Loucy (cell line): Measurements from ENCODE around the gene NCAPH2.

Experiments
- H2AFZ ChIP-seq: fragments of 200-600 bp; sonication (generic); 2 replicates; pipeline ENCODE4 v1.6.0; 2016; ENCODE audit warnings: antibody characterized with exemption, mild to moderate bottlenecking, low read length, moderate library complexity
- H3F3A ChIP-seq: fragments of 200-600 bp; 2 replicates; pipeline ENCODE4 v1.6.0; 2016; ENCODE audit warnings: antibody characterized with exemption, low read depth, mild to moderate bottlenecking
- H3K27me3 ChIP-seq: fragments of 200-600 bp; sonication (generic); 2 replicates; pipeline ENCODE4 v1.6.1; 2014; ENCODE audit warnings: low read length, mild to moderate bottlenecking; ENCODE audit not compliant: insufficient read depth, poor library complexity, severe bottlenecking
- H3K36me3 ChIP-seq: fragments of 200-600 bp; sonication (generic); 2 replicates; pipeline ENCODE4 v1.6.1; 2016; ENCODE audit warnings: low read length; ENCODE audit not compliant: insufficient read depth
- H3K4me1 ChIP-seq: fragments of 200-600 bp; sonication (generic); 2 replicates; pipeline ENCODE4 v1.5.1; 2014; ENCODE audit warnings: low read length, mild to moderate bottlenecking; ENCODE audit not compliant: insufficient read depth, poor library complexity, severe bottlenecking
- H3K4me2 ChIP-seq: fragments of 200-600 bp; sonication (generic); 2 replicates; pipeline ENCODE4 v1.6.0; 2014; ENCODE audit warnings: antibody characterized with exemption, low read length, low read depth, mild to moderate bottlenecking; ENCODE audit not compliant: poor library complexity, severe bottlenecking
- H3K4me3 ChIP-seq: fragments of 200-600 bp; sonication (generic); 2 replicates; pipeline ENCODE4 v1.5.1; 2014; ENCODE audit warnings: low read length, mild to moderate bottlenecking, mixed read lengths; ENCODE audit not compliant: poor library complexity, severe bottlenecking
- H3K79me2 ChIP-seq: fragments of 200-600 bp; sonication (generic); 2 replicates; pipeline ENCODE4 v1.6.1; 2014; ENCODE audit warnings: low read length; ENCODE audit not compliant: insufficient read depth
- H3K9ac ChIP-seq: fragments of 200-600 bp; sonication (generic); 2 replicates; pipeline ENCODE4 v1.6.0; 2014; ENCODE audit warnings: mild to moderate bottlenecking, low read depth, low read length, moderate library complexity; ENCODE audit not compliant: poor library complexity, severe bottlenecking
- H3K9me2 ChIP-seq: fragments of 200-600 bp; sonication (generic); replicated peaks from 2 replicates; pipeline ENCODE4 v1.6.1; 2016; ENCODE audit warnings: low read depth, low read length, mixed read lengths
- H3K9me3 ChIP-seq: fragments of 200-600 bp; sonication (generic); 2 replicates; pipeline ENCODE4 v1.6.1; 2014; ENCODE audit warnings: mild to moderate bottlenecking, antibody characterized with exemption, low read length, low read depth; ENCODE audit not compliant: insufficient read depth
- H4K20me1 ChIP-seq: fragments of 200-600 bp; sonication (generic); 2 replicates; pipeline ENCODE4 v1.6.0; 2014; ENCODE audit warnings: antibody characterized with exemption, low read length, mild to moderate bottlenecking; ENCODE audit not compliant: insufficient read depth, poor library complexity, severe bottlenecking
- EZH2phosphoT487 ChIP-seq: fragments of 200-600 bp; IDR thresholded peaks from 2 replicates; pipeline ENCODE4 v1.6.1; 2018; ENCODE audit warnings: antibody characterized with exemption, mild to moderate bottlenecking, moderate library complexity, borderline replicate concordance
- TF ChIP-seq, protein P1 (sequence below): fragments of 200-600 bp; sonication (generic); conservative IDR thresholded peaks from 2 replicates; pipeline ENCODE4 v1.5.1; 2014; ENCODE audit warnings: mild to moderate bottlenecking, antibody characterized with exemption, low read length

The NCAPH2 gene

DNA sequence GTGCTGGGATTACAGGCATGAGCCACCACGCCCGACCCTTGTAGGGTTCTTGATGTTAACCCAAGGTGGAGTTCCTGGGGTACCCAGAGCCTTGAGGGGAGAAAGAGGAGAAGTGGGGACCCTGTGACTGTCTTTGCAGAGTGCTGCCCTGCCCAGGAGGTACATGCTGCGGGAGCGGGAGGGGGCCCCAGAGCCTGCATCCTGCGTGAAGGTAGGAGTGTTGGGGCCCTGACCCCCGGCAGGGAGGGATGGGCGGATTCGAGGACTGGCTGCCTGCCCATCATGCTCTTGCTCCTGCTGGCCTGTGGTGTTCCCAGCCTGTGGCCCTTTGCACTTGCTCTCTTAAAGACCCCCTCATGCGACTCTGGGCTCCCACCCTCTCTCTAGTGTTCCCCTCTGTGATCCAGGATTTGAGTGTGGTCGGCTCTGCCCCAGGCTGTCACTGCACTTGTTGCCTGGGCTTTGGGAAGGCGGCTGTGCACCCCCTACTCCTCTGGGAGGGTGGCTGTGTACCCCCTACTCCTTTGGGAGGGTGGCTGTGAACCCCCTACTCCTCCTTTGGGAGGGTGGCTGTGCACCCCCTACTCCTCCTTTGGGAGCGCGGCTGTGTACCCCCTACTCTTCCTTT is 12.9 kb downstream of the NCAPH2 start:
- H4K20me1 ChIP-seq: peaks cover 7% of the 10 kb centered on the region
- TF ChIP-seq EZH2phosphoT487: no peak
- TF ChIP-seq, protein P1, sequence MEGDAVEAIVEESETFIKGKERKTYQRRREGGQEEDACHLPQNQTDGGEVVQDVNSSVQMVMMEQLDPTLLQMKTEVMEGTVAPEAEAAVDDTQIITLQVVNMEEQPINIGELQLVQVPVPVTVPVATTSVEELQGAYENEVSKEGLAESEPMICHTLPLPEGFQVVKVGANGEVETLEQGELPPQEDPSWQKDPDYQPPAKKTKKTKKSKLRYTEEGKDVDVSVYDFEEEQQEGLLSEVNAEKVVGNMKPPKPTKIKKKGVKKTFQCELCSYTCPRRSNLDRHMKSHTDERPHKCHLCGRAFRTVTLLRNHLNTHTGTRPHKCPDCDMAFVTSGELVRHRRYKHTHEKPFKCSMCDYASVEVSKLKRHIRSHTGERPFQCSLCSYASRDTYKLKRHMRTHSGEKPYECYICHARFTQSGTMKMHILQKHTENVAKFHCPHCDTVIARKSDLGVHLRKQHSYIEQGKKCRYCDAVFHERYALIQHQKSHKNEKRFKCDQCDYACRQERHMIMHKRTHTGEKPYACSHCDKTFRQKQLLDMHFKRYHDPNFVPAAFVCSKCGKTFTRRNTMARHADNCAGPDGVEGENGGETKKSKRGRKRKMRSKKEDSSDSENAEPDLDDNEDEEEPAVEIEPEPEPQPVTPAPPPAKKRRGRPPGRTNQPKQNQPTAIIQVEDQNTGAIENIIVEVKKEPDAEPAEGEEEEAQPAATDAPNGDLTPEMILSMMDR: no peak
- no peak overlapping the region for H3K4me2 ChIP-seq
- peaks cover 4% of the 10 kb centered on the region for H3K4me1 ChIP-seq
- peaks cover 30% of the 10 kb centered on the region; the same call in 1 of the 2 replicates for H3K79me2 ChIP-seq
- no peaks in the 10 kb centered on the region for H3K9me2 ChIP-seq
- H2AFZ ChIP-seq: no peak overlapping the region
- H3K9ac ChIP-seq: no peak overlapping the region
- peaks cover 4% of the 10 kb centered on the region; the same call in 1 of the 2 replicates for H3F3A ChIP-seq
- H3K36me3 ChIP-seq: peaks cover 61% of the 10 kb centered on the region; the same call in 1 of the 2 replicates
- no peaks in the 10 kb centered on the region for H3K9me3 ChIP-seq
- H3K27me3 ChIP-seq: no peaks in the 10 kb centered on the region
- H3K4me3 ChIP-seq: no peak overlapping the region

DNA sequence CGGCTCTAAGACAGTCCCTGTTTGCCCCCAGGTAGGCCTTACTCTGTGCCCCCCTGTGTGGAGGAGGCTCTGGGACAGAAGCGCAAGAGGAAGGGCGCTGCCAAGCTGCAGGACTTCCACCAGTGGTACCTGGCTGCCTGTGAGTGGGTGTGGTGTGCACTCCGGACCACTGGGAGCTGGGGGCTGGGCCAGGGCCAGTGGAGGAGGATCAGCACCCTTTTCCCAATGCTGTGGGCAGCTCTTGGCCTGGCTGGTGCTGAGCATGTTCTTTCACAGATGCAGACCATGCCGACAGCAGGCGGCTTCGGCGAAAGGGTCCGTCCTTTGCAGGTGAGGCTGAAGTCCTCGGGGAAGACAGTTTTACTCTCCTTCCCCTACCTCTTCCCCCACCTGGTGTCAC is 13.7 kb downstream of the NCAPH2 start:
- Histone ChIP-seq H3K4me3 (no peak overlapping the region), H3K27me3 (no peaks in the 10 kb centered on the region), H3K36me3 (peaks cover 61% of the 10 kb centered on the region; the same call in 1 of the 2 replicates), H3K9me3 (no peaks in the 10 kb centered on the region), H3K9me2 (no peaks in the 10 kb centered on the region), H2AFZ (no peak overlapping the region), H3K9ac (no peak overlapping the region), H3K79me2 (peaks cover 23% of the 10 kb centered on the region; the same call in 1 of the 2 replicates), H3F3A (peaks cover 4% of the 10 kb centered on the region; the same call in 1 of the 2 replicates), H3K4me1 (peaks cover 6% of the 10 kb centered on the region), H3K4me2 (no peak overlapping the region), H4K20me1 (peaks cover 3% of the 10 kb centered on the region)
- TF ChIP-seq EZH2phosphoT487: no peak
- TF ChIP-seq, protein P1: no peak

DNA sequence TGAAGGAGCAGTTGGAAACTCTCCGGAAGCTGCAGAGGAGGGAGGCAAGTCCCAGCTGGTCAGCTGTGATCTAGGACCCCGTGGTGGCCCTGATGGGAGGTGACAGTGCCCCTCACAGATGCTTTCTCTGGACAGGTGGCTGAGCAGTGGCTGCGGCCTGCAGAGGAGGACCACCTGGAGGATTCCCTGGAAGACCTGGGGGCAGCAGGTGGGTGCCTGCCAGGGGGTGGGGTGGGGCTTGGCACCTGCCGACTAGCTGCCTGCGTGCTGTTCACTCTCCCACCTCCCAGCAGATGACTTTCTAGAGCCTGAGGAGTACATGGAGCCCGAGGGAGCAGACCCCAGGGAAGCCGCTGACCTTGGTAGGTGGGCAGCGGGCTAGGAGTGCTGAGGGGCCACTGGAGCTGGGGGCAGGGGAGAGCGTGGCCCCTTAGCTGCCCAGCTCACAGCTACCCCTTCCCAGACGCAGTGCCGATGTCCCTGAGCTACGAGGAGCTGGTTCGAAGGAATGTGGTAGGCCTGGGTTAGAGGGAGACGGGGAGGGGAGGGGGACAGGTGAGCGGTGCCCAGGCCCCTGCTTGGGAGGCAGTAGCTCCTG is 14.3 kb downstream of the NCAPH2 start:
- Histone ChIP-seq H3K9me3 (no peaks in the 10 kb centered on the region), H2AFZ (no peak overlapping the region), H4K20me1 (peaks cover 6% of the 10 kb centered on the region), H3K9ac (no peak overlapping the region), H3K4me2 (no peak overlapping the region), H3K79me2 (peaks cover 17% of the 10 kb centered on the region; the same call in 1 of the 2 replicates), H3K36me3 (peaks cover 59% of the 10 kb centered on the region; the same call in 1 of the 2 replicates), H3K27me3 (no peaks in the 10 kb centered on the region), H3K9me2 (no peaks in the 10 kb centered on the region), H3F3A (peaks cover 4% of the 10 kb centered on the region; the same call in 1 of the 2 replicates), H3K4me1 (peaks cover 12% of the 10 kb centered on the region), H3K4me3 (no peak overlapping the region)
- no peak for TF ChIP-seq EZH2phosphoT487
- TF ChIP-seq, protein P1: no peak
